HepG2 (cell line): ENCODE results near the gene ZSCAN26. TPM values are rescaled to one million over a fixed set of nuclear protein-coding genes. Genes with fewer than 3 reads are reported as not detected.

Source experiments
- AKAP8 ChIP-seq: sonication (generic); formaldehyde crosslinking; IDR thresholded peaks from 2 replicates; pipeline ENCODE4 v1.5.1; 2020; ENCODE audit warnings: mild to moderate bottlenecking, missing genetic modification reagents
- DMAP1 ChIP-seq: IDR thresholded peaks from 2 replicates; pipeline ENCODE4 v1.6.1; 2016
- PITX1 ChIP-seq: sonication (generic); formaldehyde crosslinking; IDR thresholded peaks from 2 replicates; pipeline ENCODE4 v1.5.1; 2020; ENCODE audit warnings: mild to moderate bottlenecking, missing genetic modification reagents
- SAFB2 ChIP-seq: sonication (generic); formaldehyde crosslinking; IDR thresholded peaks from 2 replicates; pipeline ENCODE4 v1.5.1; 2020; ENCODE audit warnings: missing genetic modification reagents, low read depth, mild to moderate bottlenecking, borderline replicate concordance
- SIX1 ChIP-seq: sonication (generic); formaldehyde crosslinking; IDR thresholded peaks from 2 replicates; pipeline ENCODE4 v1.4.0; 2020; ENCODE audit warnings: missing genetic modification reagents, borderline replicate concordance
- SPEN ChIP-seq: sonication (generic); formaldehyde crosslinking; IDR thresholded peaks from 2 replicates; pipeline ENCODE4 v1.5.1; 2020; ENCODE audit warnings: low read depth, mild to moderate bottlenecking, missing genetic modification reagents
- SRSF9 ChIP-seq: fragments of 200-400 bp; formaldehyde crosslinking; IDR thresholded peaks from 2 replicates; pipeline ENCODE4 v1.6.1; 2018; ENCODE audit warnings: borderline replicate concordance, mild to moderate bottlenecking, low read depth, low read length; ENCODE audit not compliant: insufficient read depth, poor library complexity, severe bottlenecking
- THYN1 ChIP-seq: sonication (generic); formaldehyde crosslinking; IDR thresholded peaks from 2 replicates; pipeline ENCODE4 v1.8.1; 2023; ENCODE audit warnings: low read depth, mild to moderate bottlenecking, moderate library complexity, missing genetic modification reagents, borderline replicate concordance
- ZBTB20 ChIP-seq: sonication (generic); formaldehyde crosslinking; IDR thresholded peaks from 2 replicates; pipeline ENCODE4 v1.8.1; 2023; ENCODE audit warnings: missing genetic modification reagents, low read depth, mild to moderate bottlenecking, borderline replicate concordance
- ZFX ChIP-seq: sonication (generic); formaldehyde crosslinking; IDR thresholded peaks from 2 replicates; pipeline ENCODE4 v1.4.0; 2020; ENCODE audit warnings: mild to moderate bottlenecking, low read depth, missing genetic modification reagents, moderate library complexity
- ZNF160 ChIP-seq: sonication (generic); formaldehyde crosslinking; IDR thresholded peaks from 2 replicates; pipeline ENCODE4 v1.8.0; 2022; ENCODE audit warnings: mild to moderate bottlenecking, inconsistent platforms, missing genetic modification reagents
- ZNF501 ChIP-seq: sonication (generic); formaldehyde crosslinking; IDR thresholded peaks from 2 replicates; pipeline ENCODE4 v1.5.1; 2020; ENCODE audit warnings: mild to moderate bottlenecking, moderate library complexity, missing genetic modification reagents
- ZNF891 ChIP-seq: sonication (generic); formaldehyde crosslinking; IDR thresholded peaks from 2 replicates; pipeline ENCODE4 v1.5.0; 2020; ENCODE audit warnings: mild to moderate bottlenecking, missing genetic modification reagents
- ZSCAN20 ChIP-seq: sonication (generic); formaldehyde crosslinking; IDR thresholded peaks from 2 replicates; pipeline ENCODE4 v1.4.0; 2020; ENCODE audit warnings: missing genetic modification reagents, mild to moderate bottlenecking, borderline replicate concordance
- polyA plus RNA-seq, 8 experiments: library from polyadenylated mRNA; depleted of rRNA in 3 of 8; stranded (reverse) in 7 of 8; unstranded in 1 of 8; fragments of >200 nt; fragmentation: Illumina TruSeq in 4 of 8; extraction: Trizol in 4 of 8; gene quantifications; 2 replicates each; pipeline versions ENCODE4 v1.2.1 to v1.2.3, GENCODE V29; 2011 to 2016; ENCODE audit warnings: low read depth in 4 of 8, missing spikeins in 1 of 8, mixed read lengths in 1 of 8; ENCODE audit not compliant: insufficient read depth in 1 of 8
- total RNA-seq, 5 experiments: library from RNA; depleted of rRNA; stranded (reverse); fragments of >200 nt; fragmentation: Illumina TruSeq; extraction: Trizol; gene quantifications; 2 replicates each; pipeline ENCODE4 v1.2.3, GENCODE V29; 2016; ENCODE audit warnings: low read depth in 1 of 5
- TF ChIP-seq, protein P1 (sequence below): IDR thresholded peaks from 2 replicates; pipeline ENCODE4 v1.6.1; 2016; ENCODE audit warnings: low read depth, missing genetic modification reagents, missing compliant biosample characterization
- TF ChIP-seq, protein P2 (sequence below): sonication (generic); formaldehyde crosslinking; IDR thresholded peaks from 2 replicates; pipeline ENCODE4 v1.5.0; 2020; ENCODE audit warnings: missing genetic modification reagents
- TF ChIP-seq, protein P3 (sequence below): sonication (generic); formaldehyde crosslinking; IDR thresholded peaks from 2 replicates; pipeline ENCODE4 v1.5.1; 2020; ENCODE audit warnings: mild to moderate bottlenecking, missing genetic modification reagents, borderline replicate concordance

Gene ZSCAN26
- total and polyA plus RNA-seq, 2 of the 13 experiments (the other 11 are each of a cell fraction or from before 2014, with no cell fraction given) = 12.0 to 15.6 TPM

DNA sequence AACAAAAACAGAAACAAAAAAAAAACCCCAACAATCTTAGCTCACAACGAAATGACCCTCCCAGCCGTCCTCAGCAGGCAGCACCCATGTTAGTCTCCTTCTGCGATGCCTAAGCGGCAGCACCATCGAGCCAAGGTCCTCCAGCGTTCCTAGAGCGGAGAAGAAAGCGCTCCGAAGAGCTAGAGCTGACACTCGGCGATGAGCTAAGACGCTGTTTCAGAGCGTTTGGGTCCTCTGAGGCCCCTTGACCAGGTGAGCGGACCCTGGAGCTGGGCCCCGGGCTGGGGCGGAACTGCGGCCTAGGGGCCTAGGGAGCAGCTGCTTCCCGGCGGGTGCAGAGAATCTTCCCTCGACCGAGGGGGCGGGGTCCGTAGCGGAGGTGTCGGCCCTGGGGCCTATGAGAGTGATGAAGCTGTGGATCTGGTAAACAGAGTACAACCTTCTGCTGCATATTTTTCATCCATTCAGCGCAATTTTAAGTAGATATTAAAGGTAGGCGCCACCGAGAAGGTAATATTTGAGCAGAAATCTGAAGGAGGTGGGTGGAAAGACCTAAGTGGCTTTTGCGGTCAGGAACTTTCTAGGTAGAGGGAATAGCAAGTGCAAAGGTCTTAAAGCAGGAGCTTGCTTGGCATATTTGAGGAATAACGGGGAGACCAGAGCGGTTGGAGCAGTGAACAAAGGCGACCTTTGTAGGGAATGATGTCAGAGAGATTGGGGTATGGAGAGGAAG, at the start of gene ZSCAN26 (continued):
- TF ChIP-seq, protein P1, sequence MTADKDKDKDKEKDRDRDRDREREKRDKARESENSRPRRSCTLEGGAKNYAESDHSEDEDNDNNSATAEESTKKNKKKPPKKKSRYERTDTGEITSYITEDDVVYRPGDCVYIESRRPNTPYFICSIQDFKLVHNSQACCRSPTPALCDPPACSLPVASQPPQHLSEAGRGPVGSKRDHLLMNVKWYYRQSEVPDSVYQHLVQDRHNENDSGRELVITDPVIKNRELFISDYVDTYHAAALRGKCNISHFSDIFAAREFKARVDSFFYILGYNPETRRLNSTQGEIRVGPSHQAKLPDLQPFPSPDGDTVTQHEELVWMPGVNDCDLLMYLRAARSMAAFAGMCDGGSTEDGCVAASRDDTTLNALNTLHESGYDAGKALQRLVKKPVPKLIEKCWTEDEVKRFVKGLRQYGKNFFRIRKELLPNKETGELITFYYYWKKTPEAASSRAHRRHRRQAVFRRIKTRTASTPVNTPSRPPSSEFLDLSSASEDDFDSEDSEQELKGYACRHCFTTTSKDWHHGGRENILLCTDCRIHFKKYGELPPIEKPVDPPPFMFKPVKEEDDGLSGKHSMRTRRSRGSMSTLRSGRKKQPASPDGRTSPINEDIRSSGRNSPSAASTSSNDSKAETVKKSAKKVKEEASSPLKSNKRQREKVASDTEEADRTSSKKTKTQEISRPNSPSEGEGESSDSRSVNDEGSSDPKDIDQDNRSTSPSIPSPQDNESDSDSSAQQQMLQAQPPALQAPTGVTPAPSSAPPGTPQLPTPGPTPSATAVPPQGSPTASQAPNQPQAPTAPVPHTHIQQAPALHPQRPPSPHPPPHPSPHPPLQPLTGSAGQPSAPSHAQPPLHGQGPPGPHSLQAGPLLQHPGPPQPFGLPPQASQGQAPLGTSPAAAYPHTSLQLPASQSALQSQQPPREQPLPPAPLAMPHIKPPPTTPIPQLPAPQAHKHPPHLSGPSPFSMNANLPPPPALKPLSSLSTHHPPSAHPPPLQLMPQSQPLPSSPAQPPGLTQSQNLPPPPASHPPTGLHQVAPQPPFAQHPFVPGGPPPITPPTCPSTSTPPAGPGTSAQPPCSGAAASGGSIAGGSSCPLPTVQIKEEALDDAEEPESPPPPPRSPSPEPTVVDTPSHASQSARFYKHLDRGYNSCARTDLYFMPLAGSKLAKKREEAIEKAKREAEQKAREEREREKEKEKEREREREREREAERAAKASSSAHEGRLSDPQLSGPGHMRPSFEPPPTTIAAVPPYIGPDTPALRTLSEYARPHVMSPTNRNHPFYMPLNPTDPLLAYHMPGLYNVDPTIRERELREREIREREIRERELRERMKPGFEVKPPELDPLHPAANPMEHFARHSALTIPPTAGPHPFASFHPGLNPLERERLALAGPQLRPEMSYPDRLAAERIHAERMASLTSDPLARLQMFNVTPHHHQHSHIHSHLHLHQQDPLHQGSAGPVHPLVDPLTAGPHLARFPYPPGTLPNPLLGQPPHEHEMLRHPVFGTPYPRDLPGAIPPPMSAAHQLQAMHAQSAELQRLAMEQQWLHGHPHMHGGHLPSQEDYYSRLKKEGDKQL (CRISPR knock-in tag) = no peak
- no peak for TF ChIP-seq SAFB2 (CRISPR knock-in tag)
- peak; percentile 96 for TF ChIP-seq ZNF891
- peak; percentile 94 for TF ChIP-seq PITX1 (CRISPR knock-in tag)
- no peak for TF ChIP-seq AKAP8 (CRISPR knock-in tag)
- TF ChIP-seq ZFX = peak; percentile 100
- peak; percentile 89 for TF ChIP-seq ZNF160
- TF ChIP-seq SIX1 (CRISPR knock-in tag) = no peak
- no peak for TF ChIP-seq SRSF9
- TF ChIP-seq THYN1 (CRISPR knock-in tag) = no peak
- peak; percentile 80; the same call in 1 of the 2 replicates for TF ChIP-seq ZSCAN20
- peak; percentile 88 for TF ChIP-seq SPEN (CRISPR knock-in tag)
- TF ChIP-seq DMAP1 (CRISPR knock-in tag) = peak; percentile 89
- TF ChIP-seq ZNF501 (CRISPR knock-in tag) = peak; percentile 99
- TF ChIP-seq, protein P2, sequence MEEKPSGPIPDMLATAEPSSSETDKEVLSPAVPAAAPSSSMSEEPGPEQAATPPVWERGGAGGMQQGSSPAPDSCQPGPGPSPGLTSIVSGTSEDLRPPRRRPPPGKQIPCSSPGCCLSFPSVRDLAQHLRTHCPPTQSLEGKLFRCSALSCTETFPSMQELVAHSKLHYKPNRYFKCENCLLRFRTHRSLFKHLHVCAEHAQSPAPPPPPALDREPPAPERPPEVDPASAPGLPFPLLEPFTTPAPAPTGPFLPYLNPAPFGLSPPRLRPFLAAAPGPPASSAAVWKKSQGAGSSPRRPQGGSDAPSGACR (CRISPR knock-in tag) = peak; percentile 34; the same call in 1 of the 2 replicates
- TF ChIP-seq, protein P3, sequence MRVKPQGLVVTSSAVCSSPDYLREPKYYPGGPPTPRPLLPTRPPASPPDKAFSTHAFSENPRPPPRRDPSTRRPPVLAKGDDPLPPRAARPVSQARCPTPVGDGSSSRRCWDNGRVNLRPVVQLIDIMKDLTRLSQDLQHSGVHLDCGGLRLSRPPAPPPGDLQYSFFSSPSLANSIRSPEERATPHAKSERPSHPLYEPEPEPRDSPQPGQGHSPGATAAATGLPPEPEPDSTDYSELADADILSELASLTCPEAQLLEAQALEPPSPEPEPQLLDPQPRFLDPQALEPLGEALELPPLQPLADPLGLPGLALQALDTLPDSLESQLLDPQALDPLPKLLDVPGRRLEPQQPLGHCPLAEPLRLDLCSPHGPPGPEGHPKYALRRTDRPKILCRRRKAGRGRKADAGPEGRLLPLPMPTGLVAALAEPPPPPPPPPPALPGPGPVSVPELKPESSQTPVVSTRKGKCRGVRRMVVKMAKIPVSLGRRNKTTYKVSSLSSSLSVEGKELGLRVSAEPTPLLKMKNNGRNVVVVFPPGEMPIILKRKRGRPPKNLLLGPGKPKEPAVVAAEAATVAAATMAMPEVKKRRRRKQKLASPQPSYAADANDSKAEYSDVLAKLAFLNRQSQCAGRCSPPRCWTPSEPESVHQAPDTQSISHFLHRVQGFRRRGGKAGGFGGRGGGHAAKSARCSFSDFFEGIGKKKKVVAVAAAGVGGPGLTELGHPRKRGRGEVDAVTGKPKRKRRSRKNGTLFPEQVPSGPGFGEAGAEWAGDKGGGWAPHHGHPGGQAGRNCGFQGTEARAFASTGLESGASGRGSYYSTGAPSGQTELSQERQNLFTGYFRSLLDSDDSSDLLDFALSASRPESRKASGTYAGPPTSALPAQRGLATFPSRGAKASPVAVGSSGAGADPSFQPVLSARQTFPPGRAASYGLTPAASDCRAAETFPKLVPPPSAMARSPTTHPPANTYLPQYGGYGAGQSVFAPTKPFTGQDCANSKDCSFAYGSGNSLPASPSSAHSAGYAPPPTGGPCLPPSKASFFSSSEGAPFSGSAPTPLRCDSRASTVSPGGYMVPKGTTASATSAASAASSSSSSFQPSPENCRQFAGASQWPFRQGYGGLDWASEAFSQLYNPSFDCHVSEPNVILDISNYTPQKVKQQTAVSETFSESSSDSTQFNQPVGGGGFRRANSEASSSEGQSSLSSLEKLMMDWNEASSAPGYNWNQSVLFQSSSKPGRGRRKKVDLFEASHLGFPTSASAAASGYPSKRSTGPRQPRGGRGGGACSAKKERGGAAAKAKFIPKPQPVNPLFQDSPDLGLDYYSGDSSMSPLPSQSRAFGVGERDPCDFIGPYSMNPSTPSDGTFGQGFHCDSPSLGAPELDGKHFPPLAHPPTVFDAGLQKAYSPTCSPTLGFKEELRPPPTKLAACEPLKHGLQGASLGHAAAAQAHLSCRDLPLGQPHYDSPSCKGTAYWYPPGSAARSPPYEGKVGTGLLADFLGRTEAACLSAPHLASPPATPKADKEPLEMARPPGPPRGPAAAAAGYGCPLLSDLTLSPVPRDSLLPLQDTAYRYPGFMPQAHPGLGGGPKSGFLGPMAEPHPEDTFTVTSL (CRISPR knock-in tag) = peak; percentile 59; the same call in 1 of the 2 replicates
- peak; percentile 88; the same call in 1 of the 2 replicates for TF ChIP-seq ZBTB20 (CRISPR knock-in tag)
